Measurements from ENCODE around the gene CACNA2D3. TPM values are rescaled to one million over a fixed set of nuclear protein-coding genes. Genes with fewer than 3 reads are reported as not detected.

CACNA2D3 gene
- total RNA-seq, 1 experiment from 2014 or later, result 0.91 TPM

- no peak for DNase-seq (ENCODE audit: low read depth)
Measured at GRCh38 chr3:54736459-54736858, 614.1 kb downstream of the CACNA2D3 start.

- no peak for DNase-seq (ENCODE audit: low read depth)
Measured at GRCh38 chr3:54743755-54744154, 621.4 kb downstream of the CACNA2D3 start.

GRCh38 chr3:54744291-54744690, 621.9 kb downstream of the CACNA2D3 start:
- DNase-seq (ENCODE audit: low read depth), result no peak

GRCh38 chr3:54745843-54746242, 623.5 kb downstream of the CACNA2D3 start:
- DNase-seq (ENCODE audit: low read depth), result no peak

- DNase-seq (ENCODE audit: low read depth), result no peak
Measured at GRCh38 chr3:54746722-54747121, 624.4 kb downstream of the CACNA2D3 start.

GRCh38 chr3:54755756-54756155, 633.4 kb downstream of the CACNA2D3 start:
- no peak for DNase-seq (ENCODE audit: low read depth)

GRCh38 chr3:54756330-54756731, 634.0 kb downstream of the CACNA2D3 start:
- DNase-seq (ENCODE audit: low read depth), result peak; percentile 97

GRCh38 chr3:54758461-54758860, 636.1 kb downstream of the CACNA2D3 start:
- DNase-seq (ENCODE audit: low read depth), result no peak

GRCh38 chr3:54759166-54759565, 636.8 kb downstream of the CACNA2D3 start:
- DNase-seq (ENCODE audit: low read depth), result no peak

- peak; percentile 32 for DNase-seq (ENCODE audit: low read depth)
Measured at GRCh38 chr3:54760201-54760600, 637.8 kb downstream of the CACNA2D3 start.

- no peak for DNase-seq (ENCODE audit: low read depth)
Measured at GRCh38 chr3:54761637-54762036, 639.3 kb downstream of the CACNA2D3 start.

GRCh38 chr3:54764911-54765310, 642.6 kb downstream of the CACNA2D3 start:
- DNase-seq (ENCODE audit: low read depth), result no peak

- no peak for DNase-seq (ENCODE audit: low read depth)
Measured at GRCh38 chr3:54771050-54771449, 648.7 kb downstream of the CACNA2D3 start.

- DNase-seq (ENCODE audit: low read depth), result peak; percentile 57
Measured at GRCh38 chr3:54772051-54772450, 649.7 kb downstream of the CACNA2D3 start.

GRCh38 chr3:54772746-54773145, 650.4 kb downstream of the CACNA2D3 start:
- peak; percentile 53 for DNase-seq (ENCODE audit: low read depth)

GRCh38 chr3:54773271-54773670, 650.9 kb downstream of the CACNA2D3 start:
- DNase-seq (ENCODE audit: low read depth), result peak; percentile 20

GRCh38 chr3:54776601-54777000, 654.2 kb downstream of the CACNA2D3 start:
- DNase-seq (ENCODE audit: low read depth), result no peak

- peak; percentile 35 for DNase-seq (ENCODE audit: low read depth)
Measured at GRCh38 chr3:54777141-54777540, 654.8 kb downstream of the CACNA2D3 start.

- DNase-seq (ENCODE audit: low read depth), result peak; percentile 40
Measured at GRCh38 chr3:54780336-54780735, 658.0 kb downstream of the CACNA2D3 start.

- no peak for DNase-seq (ENCODE audit: low read depth)
Measured at GRCh38 chr3:54781728-54782127, 659.4 kb downstream of the CACNA2D3 start.

GRCh38 chr3:54783611-54784010, 661.3 kb downstream of the CACNA2D3 start:
- DNase-seq (ENCODE audit: low read depth), result peak; percentile 81

- DNase-seq (ENCODE audit: low read depth), result peak; percentile 71
Measured at GRCh38 chr3:54784021-54784420, 661.7 kb downstream of the CACNA2D3 start.

GRCh38 chr3:54785976-54786375, 663.6 kb downstream of the CACNA2D3 start:
- DNase-seq (ENCODE audit: low read depth), result no peak

- no peak for DNase-seq (ENCODE audit: low read depth)
Measured at GRCh38 chr3:54790051-54790450, 667.7 kb downstream of the CACNA2D3 start.
